NCI-H187 treated with DMSO at 0.1 percent for 48 hours (cell line): ENCODE results near the gene SH3BP5.

Source experiments
- DNase-seq: peaks from one replicate; lab custom pipeline; 2025; lab: John Stamatoyannopoulos, UW

SH3BP5 gene

DNA sequence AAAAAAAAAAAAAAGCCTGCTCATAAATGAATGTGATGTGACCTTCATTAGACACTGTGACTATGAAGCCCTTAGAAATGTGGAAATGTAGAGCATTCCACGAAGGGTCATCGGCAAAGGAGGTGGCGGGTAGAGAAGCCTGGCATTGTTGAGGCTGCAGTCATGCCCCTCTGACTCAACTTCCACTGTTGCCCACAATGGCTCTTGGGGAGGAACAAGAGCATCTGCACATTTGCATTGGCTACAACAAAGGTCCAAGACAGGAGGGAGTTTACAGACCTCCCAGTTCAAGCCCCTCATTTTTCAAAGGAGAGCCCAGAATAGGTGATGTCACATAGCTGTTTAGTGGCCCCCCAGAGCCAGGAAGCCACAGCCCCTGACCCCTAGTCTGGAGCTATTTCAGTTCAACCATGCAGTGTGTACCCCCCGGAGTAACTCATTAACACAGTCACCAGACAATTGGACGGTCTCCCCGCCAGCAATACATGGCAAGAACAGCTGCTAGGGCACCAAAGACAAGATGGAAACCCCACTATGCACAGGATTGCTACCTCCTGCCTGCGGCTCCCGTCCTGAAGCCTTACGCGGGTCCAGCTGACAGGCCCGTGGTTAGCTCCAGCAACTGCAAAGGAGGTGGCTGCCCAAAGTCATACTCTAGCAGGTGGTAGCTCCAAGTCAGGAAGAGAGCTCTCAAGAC is 56.2 kb downstream of the SH3BP5 start:
- no peak for DNase-seq

DNA sequence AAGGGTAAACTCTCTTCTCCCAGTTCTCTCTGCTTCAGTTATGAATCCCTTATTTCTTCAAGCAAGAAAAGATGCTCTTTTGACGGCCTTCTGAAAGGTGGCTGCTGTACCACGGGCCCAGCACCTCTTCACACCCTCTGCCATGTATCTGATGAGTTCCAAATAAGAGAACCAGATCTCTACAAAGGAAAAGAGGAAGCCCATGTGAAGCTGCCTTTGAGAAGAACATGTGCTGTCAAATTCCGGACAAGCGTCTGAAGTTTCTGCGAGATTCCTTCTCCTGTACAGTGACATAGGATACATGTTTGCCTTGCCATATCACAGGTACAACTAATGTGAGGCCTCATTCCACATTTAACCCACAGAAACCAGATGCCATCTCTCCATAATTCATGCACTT is 59.2 kb downstream of the SH3BP5 start:
- DNase-seq: no peak

DNA sequence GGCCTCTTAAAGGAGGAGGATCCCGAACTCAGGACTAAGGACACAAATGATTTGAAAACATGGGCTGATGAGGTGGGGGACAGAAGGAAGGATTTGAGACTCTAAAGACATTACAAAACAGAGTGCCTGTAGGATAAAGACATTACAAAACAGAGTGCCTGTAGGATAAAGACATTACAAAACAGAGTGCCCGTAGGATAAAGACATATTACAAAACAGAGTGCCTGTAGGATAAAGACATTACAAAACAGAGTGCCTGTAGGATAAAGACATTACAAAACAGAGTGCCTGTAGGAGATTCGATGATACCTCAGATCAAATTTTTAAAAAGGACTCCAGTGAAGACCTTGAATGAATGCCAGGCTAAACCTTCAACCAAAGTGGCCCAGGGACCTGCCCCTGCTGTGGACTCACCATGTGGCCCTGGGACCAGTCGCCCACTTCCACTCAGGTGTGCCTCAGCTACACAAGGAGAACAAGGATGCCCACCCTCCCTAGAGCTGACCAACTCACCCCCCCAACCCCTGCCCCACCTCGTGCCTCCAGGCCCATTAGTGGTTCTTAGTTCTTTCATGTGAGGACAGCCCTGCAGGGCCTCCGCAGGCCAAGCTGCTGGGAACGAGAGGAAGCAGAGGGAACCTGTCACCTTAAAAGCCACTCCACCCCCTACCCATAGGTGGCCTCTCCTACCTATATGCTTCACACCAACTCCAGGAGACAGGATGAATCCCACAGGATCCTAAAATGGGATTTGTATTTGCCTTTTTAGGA is 59.8 kb downstream of the SH3BP5 start:
- DNase-seq: no peak

DNA sequence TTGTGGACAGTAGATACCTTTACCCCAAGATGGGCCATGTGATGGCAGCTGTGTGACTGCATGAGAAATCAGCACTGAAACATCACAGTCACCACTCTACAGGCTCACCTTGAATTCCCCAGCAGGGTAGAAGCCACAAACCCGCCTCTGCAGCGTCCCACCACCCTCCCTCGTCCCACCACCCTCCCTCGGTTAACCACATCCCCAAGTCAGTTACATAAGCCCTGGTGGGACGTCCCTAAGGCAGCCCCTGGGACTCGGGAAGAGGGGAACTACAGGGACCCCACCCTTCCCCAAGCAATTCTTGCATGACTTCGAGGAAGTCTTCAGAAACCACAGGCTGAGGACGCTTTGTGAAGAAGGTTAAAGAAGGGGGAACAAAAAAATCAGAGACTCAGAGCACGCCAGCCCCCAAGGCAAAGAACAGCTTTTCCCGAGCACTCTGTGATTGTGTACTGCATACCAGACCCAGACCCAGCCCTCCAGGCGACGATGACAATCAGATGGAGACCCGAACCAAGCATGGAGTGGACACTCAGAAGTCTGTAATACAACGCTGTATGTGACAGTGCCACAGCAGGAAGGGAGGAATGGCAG is 60.5 kb downstream of the SH3BP5 start:
- no peak for DNase-seq

DNA sequence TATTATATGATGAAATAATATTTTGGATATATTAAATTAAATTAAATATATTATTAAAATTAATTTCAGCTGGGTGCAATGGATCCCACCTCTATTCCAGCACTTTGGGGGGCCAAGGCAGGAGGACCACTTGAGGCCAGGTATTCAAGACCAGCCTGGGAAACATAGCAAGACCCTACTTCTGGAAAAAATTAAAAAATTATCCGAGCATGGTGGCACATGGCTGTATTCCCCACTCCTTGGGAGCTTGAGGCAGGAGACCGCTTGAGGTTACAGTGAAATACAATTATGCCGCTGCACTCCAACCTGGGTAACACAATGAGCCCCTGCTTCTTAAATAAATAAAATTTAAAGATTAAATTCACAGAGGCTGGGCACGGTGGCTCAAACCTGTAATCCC is 61.4 kb downstream of the SH3BP5 start:
- no peak for DNase-seq

DNA sequence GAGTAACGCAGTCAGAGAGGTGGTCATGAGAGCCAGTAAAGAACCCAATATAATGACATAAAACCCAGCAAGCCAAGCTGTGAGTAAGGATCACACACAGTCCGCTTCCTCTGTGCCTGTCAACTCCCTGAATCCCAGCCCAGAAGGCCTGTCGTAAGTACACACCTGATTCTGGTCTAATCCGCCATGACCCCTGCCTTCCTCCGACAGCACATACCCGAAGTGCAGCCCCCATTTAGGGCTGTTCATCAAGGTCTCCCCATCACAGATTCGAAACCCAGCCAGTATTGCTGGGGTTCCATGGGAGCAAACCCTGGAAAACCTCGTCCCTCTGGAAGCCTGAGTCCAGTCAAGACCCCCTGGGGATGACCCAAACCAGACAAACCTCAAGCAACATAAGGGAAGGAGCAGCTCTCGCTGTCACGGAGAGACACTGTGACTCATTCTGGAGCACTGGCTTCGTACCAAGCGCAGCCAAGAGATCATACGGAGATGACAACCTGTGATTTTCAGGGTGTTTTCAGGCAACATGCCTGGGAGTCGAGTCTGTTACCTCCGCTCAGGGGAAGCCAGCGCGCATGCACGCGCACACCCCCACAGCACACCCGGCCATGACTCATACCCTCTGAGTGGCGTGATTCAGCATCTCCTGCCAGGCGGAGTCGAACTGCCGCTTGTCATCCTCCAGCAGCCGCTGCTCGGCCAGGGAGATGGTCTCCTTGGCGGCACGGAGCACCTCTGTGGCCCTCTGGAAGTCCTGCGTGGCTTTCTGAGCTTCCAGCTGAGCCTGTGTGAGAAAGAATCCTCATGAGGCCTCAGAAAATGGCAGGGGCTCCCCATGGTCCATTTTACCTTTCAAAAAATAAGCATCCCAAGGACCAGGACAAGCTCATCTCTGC is 63.0 kb downstream of the SH3BP5 start:
- no peak for DNase-seq

DNA sequence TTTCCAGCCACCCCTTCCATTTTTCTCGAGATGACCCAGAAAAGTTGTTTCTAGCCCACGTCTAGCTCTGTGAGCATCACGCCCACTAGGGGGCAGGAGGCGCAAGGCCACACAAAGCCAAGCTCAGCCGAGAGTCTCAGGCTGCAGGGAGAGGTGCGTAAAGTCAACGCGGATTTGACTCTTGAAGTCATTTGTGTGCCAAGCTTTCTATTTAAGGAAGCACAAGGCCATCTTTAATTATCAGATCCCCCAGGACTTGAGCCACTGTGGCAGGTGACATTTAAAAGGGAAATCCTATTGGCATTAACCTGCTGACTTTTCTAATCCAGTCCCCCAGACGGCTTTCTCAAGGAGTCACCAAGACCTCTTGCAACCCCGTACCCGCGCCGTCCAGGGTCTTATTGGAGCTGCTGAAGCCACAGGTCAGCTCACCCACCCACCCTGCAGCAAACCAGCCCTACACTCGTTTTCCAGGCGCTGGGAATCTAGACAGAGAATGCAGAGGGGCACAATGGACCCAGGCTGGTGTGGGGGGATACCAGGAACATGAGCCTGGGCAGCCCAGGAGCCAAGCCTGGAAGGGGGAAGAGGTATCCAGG is 64.3 kb downstream of the SH3BP5 start:
- DNase-seq: no peak

DNA sequence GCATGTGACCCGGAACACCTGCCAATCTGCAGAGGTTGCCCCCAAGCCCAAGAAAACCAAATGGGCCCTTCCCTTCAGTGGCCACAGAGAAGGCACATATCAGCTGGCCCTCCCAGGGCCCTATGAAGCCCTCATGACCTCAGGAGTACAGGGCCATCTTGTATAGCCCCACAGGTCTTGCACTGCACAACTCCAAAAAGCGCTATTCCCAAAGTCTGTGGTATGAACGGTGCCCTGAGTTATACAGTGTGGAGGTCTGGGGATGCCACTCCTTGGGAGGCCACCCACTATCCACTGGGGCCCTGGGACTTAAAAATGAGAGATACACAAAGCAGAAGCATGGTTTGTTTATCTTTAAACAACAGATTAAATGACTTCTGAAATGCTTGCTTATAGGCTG is 64.9 kb downstream of the SH3BP5 start:
- DNase-seq: no peak

DNA sequence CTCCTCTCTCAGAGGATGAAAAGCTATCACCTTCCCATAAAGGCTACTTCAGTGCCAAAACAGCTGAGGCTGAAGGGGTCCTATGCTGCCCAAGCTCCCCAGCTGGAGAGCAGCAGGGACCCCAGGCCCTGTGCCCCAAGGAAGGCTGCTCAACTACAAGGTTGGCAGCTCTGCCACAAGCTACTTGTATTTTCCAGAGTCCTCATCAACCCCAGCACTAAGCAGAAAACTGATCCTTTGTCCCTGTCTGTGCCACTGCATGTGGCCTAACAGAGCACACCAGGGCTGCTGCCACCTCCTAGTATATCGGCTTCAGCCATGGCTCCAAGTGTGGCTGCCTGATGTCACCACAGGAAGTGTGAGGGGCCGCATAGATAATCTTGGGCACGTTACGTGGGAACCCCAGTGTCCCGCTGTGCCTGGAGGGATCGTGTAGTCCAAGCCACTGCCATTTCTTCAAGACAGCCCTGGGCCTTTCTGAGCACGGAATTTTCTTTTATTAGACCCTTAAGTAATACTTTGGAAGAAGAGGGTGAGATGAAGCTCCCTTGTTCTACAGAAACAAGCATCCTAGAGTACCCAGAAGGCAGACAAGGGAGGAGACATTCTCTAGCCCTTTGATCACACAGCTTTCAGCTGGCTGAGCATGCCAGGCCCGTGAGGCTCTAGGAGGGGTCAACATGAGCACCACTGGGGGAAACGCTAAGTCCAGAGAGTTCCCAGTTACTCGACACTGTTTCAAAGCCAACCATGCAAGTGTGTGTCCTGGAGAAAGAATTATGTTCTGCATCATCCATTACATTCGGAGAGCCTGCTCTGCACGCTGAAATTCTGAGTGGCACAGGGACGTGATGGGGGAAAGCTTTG is 65.6 kb downstream of the SH3BP5 start:
- no peak for DNase-seq

DNA sequence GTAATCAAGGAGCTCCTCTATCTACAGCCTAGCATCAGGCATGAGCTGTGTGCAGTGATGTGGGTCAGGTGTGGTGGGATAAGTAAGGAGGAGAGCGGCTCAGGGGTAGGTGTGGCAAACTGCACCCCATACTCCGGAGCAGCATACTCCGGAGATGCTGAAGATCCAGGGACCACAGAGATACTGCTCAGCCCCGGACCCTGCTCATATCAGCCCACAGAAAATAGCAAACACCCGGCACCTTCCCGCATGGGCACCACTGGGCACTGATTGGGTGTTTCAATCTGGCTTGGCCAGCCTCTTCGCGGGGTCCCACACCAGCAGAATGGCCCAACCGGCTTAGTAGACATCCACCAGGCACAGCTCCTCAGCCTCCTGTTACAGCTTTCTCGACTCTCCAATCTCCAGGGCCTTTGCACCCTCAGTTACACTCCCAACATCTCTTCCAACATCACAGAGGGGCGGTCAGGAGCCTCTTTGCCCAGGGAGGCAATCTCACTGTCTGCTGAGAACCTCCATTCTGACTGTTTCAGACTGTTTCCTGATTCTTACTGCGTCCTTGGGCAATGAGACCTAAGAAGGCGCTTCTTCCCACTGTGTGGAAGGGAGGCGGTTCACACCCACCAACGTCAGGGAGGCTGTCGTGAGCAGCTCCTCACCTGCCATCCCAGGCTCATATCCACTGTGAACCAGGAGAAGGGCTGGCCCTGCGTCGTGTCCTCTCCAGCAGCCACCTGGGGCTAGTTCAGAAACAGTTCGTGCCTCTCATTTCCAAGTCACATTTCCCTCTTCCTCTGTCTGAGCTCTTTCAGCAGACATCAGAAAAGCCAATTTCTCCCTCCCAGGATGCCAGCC is 66.5 kb downstream of the SH3BP5 start:
- DNase-seq: no peak

DNA sequence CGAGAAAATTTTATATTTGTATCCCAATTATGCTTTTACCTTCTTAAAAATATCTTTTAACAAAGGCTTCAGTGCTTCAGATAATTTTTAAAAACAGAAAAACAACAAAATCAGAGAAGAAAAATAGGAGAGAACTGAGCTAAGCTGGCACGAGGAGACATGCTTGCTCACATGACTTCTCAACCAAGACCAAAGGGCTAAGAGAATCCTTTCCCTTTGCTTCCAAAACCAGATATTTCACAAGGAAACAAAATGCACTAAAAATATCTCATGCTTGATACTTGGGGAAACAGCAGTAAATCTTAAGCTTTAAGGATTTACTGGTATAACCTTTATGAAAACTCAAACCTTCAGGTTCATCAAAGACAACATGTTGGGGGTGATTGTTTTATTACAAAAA is 67.9 kb downstream of the SH3BP5 start:
- DNase-seq: no peak

DNA sequence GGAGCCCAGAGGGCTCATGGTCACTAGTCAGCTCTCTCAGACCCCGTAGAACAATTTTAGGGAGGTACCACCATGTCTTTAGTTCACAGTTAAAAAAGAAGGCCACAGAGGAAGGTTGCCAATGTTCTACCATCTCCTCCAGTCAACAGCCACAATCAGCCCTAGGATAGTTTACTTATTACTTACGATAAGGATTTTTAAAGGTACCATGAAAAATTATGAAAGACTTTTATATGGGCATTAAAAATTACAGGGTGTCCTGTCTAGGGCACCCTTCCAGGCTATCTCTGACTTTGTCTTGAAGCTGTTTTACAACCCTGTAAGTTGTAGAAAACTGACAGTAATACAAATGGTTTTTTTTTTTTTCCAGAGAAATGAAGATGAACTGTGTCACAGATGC is 68.5 kb downstream of the SH3BP5 start:
- no peak for DNase-seq

DNA sequence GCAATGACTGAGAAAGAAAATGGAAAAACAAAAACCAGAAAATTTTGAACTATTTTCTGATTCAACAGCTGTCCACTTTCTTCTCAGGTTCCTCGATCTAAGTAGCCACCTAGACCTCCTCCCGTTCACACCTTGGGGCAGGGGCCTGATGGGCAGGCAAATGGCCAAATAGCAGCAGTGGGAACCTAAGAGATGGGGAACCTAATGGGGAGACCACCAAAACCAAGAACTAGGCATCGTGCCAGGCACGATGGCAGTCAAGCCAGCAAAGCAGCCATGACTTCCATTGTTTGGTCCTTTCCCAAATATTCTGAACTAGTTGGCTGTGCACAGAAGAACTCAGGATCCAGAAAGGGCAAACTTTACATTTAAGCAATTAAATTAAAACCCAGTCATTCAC is 69.3 kb downstream of the SH3BP5 start:
- DNase-seq: no peak

DNA sequence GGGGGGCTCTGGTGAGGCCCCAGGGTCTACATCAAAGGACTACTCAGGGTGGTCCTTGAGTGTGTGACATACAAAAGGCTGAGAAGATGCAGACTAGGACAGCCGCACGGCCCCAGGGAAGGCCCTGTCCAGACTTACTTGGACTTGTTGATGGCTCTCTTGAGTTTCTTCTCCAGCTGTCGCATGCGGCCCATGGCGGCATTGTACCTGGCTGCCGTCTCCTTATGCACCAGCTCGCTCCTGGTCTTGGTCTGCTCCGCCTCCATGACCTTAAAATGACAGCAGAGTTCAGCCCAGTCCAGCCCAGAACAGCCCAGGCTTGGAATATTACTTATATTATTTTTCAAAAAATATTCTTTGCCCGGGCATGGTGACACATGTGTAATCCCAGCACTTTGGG is 70.4 kb downstream of the SH3BP5 start:
- no peak for DNase-seq

DNA sequence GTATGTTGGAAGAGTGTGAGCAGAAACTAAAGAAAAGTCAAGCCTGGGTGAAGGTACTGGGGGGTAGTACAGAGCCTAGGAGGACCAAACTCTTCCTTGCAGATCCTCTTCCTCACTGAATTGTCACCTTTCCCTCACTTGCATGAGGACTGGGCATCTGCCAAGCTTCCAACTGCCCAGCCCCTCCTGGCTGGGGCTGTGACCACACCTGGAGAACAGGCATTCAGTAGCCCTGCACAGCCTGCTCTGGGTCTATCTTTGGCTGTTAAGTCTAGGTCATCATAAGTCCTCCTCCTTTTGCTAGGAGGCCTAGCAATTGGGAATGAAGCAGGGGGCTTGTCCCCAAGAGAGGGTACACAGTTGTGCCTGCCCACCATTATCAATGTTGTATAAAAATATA is 71.1 kb downstream of the SH3BP5 start:
- no peak for DNase-seq

DNA sequence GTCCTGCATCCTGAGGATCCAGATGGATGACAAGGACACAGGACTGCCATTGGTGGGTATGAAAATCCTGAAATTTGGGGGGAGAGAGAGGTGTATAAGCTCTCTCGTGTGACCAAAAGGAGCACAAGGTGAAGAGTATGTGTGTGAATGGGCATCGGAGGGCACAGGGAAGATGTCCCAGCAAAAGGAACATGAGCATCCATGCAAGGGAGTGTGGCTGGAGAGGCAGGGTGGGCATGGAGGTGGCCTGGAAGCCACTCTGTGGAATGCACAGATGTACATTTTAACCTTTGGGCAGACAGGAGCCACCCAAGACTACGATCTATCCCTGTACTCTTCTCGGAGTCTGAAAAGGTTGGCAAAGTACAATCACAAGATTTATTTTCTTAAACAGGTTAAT is 71.9 kb downstream of the SH3BP5 start:
- no peak for DNase-seq

DNA sequence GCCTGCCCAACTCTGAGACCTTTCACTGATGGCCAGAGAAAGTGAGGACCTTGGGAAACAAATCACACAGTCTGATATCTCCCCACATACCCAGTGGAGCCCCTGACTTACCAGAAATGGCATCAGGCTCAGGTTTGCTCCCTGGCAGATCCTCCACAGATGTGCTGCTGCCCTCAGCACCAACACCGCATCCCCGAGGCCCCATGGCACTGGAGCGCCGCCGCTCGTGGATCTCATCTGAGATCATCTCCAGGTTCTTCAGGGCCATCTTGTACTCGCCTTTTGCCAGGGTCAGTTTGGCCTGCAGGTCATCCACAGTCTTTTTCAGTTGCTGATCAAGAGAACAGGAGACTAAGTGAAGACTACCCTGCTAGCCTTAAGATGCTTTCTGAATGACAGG is 73.7 kb downstream of the SH3BP5 start:
- no peak for DNase-seq

DNA sequence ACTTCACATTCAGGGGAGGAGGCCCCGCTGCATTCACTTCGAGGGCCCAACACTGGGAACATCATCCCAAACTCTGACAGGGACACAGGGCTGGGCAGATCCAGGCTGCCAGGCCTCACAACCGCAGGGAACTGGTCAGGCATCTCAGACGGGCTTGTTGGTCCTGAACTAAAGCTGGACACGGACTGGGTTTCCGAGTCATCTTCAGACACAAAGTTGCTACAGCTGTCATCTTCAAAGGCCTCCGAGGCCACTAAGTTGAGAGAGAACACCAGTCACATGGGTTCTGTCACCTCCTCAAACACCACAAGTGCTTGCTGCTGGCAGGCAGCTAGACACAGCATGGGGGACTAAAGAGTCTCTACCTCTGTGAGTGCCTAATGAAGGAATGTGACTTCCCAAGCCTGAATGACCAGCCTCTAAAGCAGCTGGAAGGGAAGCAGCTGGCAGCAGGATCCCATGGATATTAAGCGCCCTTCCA is 75.5 kb downstream of the SH3BP5 start:
- no peak for DNase-seq

DNA sequence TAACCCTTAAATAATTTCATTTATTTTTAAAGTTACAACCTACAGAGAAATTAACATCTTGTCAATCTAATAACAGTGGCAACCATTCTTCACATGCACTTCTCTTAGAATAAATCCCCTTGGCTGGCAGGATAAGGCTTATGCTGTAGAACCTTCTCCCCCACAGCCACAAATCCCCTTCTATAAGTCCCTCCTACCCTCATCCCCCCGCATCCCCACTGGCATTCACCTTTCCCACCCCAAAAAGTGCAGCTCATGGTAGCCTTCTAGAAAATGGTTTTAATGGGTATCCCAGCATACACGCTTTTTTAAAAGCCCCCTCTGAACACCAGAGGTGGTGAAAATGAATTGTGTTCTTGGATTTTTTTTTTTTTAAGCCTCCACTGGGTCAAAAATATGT is 77.2 kb downstream of the SH3BP5 start:
- no peak for DNase-seq
